ENCODE data around the gene OR4M1. TPM values are rescaled to one million over a fixed set of nuclear protein-coding genes. Genes with fewer than 3 reads are reported as not detected.
"Not testable (repeated sequence)": the region's sequence is repeated elsewhere in the genome, so short reads cannot be mapped to it uniquely, and the experiment has no call there.

Gene OR4M1
- not detected in 2 replicates for total RNA-seq
- not detected for total RNA-seq (2013)
- polyA plus RNA-seq, result not detected in 2 replicates
- not detected in 2 replicates for polyA minus RNA-seq

- POLR2A ChIA-PET; H3K27me3 Mint-ChIP-seq; H3K27ac Mint-ChIP-seq; H3K4me1 Mint-ChIP-seq; H3K36me3 ChIP-seq (replicated peaks in 1 of 2; ENCODE audit: control extremely low read depth in 1 of 2, control insufficient read depth in 1 of 2, extremely low read depth in 1 of 2, insufficient read depth in 2 of 2, low read length in 1 of 2); intact Hi-C loops (cut with micrococcal nuclease); H3K79me2 ChIP-seq (ENCODE audit: control insufficient read depth, insufficient read depth, low read length); H3K27me3 ChIP-seq (replicated peaks in 1 of 4; ENCODE audit: control extremely low read depth in 1 of 4, control insufficient read depth in 3 of 4, insufficient read depth in 4 of 4, low read length in 3 of 4); H3K9ac ChIP-seq (ENCODE audit: low read length); H3K27ac ChIP-seq (ENCODE audit: low read length in 2 of 2); DNase-seq; H3K4me1 ChIP-seq (ENCODE audit: control insufficient read depth in 2 of 2, insufficient read depth in 2 of 2, low read length in 2 of 2); H3K9me3 Mint-ChIP-seq (ENCODE audit: insufficient read depth); CTCF ChIA-PET; ATAC-seq (ENCODE audit: low read depth); H3K4me2 ChIP-seq (replicated peaks; ENCODE audit: low read depth, low read length, poor library complexity, severe bottlenecking); H3K4me3 Mint-ChIP-seq; H3K4me3 ChIP-seq (ENCODE audit: control extremely low read depth in 1 of 5, extremely low read depth in 1 of 5, insufficient read depth in 1 of 5, low read depth in 2 of 5, low read length in 4 of 5); H4K20me1 ChIP-seq (ENCODE audit: control insufficient read depth, insufficient read depth, low read length, poor library complexity, severe bottlenecking); H2AFZ ChIP-seq (ENCODE audit: insufficient read depth, low read depth, low read length, poor library complexity, severe bottlenecking): not testable (repeated sequence)
- peaks cover 1 to 12% (median 11%) of the 10 kb centered on the region in 3 donors for H3K9me3 ChIP-seq (ENCODE audit: control extremely low read depth in 1 of 3, control insufficient read depth in 2 of 3, insufficient read depth in 1 of 3, low read length in 2 of 3)
- no CpG with 5 or more reads among the region's 1 CpG for WGBS (ENCODE audit: insufficient coverage)
Measured at GRCh38 chr14:19773204-19773603, at the start of gene OR4M1. Gene OR4M1, plus strand, starts transcription at chr14:19773504. Its CDS starts 6,819 bp downstream, at chr14:19780323.

- intact Hi-C loops (cut with micrococcal nuclease), result no loop called here
- no peak overlapping the region for H2AFZ ChIP-seq (ENCODE audit: insufficient read depth, low read depth, low read length, poor library complexity, severe bottlenecking)
- no peaks in the 10 kb centered on the region for H3K36me3 ChIP-seq (replicated peaks in 1 of 2; ENCODE audit: control extremely low read depth in 1 of 2, control insufficient read depth in 1 of 2, extremely low read depth in 1 of 2, insufficient read depth in 2 of 2, low read length in 1 of 2)
- no peak overlapping the region for H3K27ac Mint-ChIP-seq
- no peaks in the 10 kb centered on the region for H3K9me3 Mint-ChIP-seq (ENCODE audit: insufficient read depth)
- H3K9ac ChIP-seq (ENCODE audit: low read length), result no peak overlapping the region
- CTCF ChIA-PET, result no interaction called here
- TF ChIP-seq EZH2 (IDR thresholded peaks at IDR 0.05; ENCODE audit: borderline replicate concordance, insufficient read depth, low read depth, low read length, poor library complexity, severe bottlenecking) (no peak), CTCF (IDR thresholded peaks at IDR 0.05) (no peak)
- H3K4me3 ChIP-seq (ENCODE audit: control extremely low read depth in 1 of 5, extremely low read depth in 1 of 5, insufficient read depth in 1 of 5, low read depth in 2 of 5, low read length in 4 of 5), result no peak overlapping the region
- no peaks in the 10 kb centered on the region for H4K20me1 ChIP-seq (ENCODE audit: control insufficient read depth, insufficient read depth, low read length, poor library complexity, severe bottlenecking)
- no peaks in the 10 kb centered on the region for H3K4me1 Mint-ChIP-seq
- no peak overlapping the region for H3K4me3 Mint-ChIP-seq
- peaks cover 0 to 9% (median 5%) of the 10 kb centered on the region in 3 donors for H3K9me3 ChIP-seq (ENCODE audit: control extremely low read depth in 1 of 3, control insufficient read depth in 2 of 3, insufficient read depth in 1 of 3, low read length in 2 of 3)
- H3K4me2 ChIP-seq (replicated peaks; ENCODE audit: low read depth, low read length, poor library complexity, severe bottlenecking), result no peak overlapping the region
- POLR2A ChIA-PET, result no interaction called here
- no peaks in the 10 kb centered on the region for H3K27me3 Mint-ChIP-seq
- DNase-seq (no peak), ATAC-seq (ENCODE audit: low read depth) (no peak)
- H3K4me1 ChIP-seq (ENCODE audit: control insufficient read depth in 2 of 2, insufficient read depth in 2 of 2, low read length in 2 of 2), result no peaks in the 10 kb centered on the region
- H3K79me2 ChIP-seq (ENCODE audit: control insufficient read depth, insufficient read depth, low read length), result no peaks in the 10 kb centered on the region
- H3K27me3 ChIP-seq (replicated peaks in 1 of 4; ENCODE audit: control extremely low read depth in 1 of 4, control insufficient read depth in 3 of 4, insufficient read depth in 4 of 4, low read length in 3 of 4), result no peaks in the 10 kb centered on the region
- H3K27ac ChIP-seq (ENCODE audit: low read length in 2 of 2), result no peak overlapping the region
Measured at GRCh38 chr14:19729359-19729758, 43.9 kb upstream of the OR4M1 start.
